HG03565 (cell line): Measurements from ENCODE around the gene AXIN1.

Experiments used
- ATAC-seq: cut with Tn5 transposase; IDR thresholded peaks from one replicate; pipeline ENCODE4 v1.9.1; 2021; ENCODE audit warnings: mild to moderate bottlenecking, moderate library complexity; ENCODE audit not compliant: unreplicated experiment

AXIN1 gene

DNA sequence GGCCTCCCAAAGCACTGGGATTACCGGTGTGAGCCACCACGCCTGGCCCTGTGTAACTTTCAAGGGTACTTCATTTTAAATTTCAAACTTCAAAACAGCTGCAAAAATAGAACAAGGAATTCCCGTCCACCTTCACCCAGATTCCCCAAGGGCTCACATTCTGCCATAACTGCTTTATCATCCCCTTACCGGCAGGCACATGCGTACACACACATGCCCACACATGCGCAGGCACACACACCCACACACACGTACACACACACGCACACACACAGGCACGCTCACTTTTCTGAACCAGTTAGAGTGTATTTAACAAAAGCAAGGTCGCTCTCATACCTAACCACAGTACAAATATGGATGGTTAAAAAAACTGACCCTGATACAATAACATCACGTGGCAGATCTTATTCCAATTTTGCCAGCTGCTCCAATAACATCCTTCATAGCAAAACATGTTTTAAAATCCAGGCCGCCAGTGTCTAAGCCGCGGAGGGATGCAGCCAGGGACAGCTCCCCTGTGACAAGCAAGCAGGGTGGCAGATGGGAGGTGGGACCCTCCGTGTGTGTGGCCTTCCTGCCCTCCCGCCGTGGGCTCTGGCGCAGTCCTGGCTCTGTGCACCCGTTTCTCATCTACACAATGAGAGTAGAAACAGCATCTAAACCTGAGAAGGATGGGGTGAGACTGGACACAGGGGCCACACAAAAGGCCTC, 46.5 kb downstream of the AXIN1 start:
- ATAC-seq = no peak

DNA sequence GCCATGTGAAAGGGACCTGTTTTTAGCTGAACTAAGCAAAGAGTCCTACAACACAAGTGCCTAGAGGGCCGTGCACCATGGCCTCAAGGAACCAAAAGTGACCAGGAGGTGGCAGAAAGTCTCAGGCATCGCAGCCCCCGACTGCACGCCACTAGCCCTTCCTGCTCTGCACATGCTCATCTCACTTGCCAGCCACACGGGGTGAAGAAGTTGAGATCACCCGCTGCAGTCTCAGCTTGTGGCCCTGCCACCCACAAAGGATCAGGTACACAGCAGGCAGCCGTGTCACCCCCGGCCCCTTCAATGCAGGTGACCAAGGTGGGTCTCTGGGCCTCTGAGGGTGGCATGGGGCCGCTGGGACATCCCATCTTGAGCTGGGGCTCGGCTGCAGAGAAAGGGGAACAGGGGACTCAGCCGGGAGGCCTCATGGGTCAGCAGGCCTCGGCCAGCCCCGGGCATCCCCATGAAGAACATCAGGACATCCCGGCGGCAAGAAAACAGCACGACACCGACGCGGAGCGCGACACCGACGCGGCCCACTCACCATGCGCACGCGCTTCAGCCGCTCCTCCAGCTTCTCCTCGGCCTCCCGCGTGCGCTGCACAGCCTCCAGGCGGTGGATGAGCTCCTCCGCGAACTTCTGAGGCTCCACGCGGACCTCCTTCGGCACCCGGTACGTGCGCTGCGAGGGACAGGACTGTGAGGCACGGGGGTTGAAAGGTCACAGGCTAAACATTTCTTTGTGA, 48.6 kb downstream of the AXIN1 start:
- no peak for ATAC-seq

DNA sequence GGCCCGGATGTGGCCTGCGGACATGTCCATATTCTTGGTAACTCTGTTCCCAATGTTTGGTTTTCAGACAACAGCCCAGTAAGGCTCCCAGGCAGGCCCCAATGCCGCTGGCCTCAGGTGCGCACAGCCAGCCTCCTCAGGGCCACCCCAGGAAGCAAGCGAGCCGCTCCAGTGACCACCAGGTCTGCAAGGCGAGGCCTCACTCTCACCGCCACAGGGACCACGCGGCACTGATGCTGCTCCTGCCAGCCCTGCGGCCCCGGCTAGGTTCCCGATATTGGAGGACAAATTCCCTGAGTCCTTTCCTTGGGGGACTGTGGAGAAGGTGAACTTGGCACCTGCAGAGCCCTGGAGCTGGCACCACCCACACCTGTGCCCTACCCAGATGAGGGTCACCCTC, 50.6 kb downstream of the AXIN1 start:
- no peak for ATAC-seq

DNA sequence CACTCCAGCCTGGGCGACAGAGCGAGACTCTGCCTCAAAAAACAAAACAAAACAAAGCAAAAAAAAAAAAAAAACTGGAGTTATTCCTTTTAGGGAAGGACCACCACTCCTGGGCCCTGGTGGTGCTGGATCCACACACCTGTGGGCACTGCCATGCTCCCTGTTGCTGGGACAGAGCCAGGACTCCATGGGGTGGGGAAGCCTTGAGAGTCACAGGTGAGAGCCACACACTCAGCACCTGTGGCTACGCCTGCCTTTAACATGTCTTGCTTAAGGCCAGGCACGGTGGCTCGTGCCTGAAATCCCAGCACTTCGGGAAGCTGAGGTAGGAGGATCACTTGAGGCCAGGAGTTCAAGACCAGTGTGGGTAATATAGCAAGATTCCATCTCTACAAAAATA, 51.3 kb downstream of the AXIN1 start:
- ATAC-seq = no peak

DNA sequence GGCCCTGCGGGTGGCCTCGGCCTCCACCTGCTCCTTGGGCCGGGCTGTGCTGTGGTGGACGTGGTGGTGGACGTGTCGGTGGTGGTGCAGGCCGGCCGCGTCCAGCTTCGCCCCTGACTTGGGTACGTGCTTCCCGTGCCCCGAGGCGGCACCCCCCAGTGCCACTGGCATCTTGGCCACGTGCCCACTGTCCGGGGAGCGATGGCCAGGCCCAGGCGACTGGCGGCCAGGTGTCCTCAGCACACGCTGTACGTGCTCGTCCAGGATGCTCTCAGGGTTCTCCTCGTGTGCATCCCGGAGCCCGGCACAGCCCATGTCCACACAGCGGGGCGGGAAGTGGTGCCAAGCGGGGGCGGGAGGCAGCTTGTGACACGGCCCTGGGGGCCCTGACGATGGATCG, 54.7 kb downstream of the AXIN1 start:
- no peak for ATAC-seq

DNA sequence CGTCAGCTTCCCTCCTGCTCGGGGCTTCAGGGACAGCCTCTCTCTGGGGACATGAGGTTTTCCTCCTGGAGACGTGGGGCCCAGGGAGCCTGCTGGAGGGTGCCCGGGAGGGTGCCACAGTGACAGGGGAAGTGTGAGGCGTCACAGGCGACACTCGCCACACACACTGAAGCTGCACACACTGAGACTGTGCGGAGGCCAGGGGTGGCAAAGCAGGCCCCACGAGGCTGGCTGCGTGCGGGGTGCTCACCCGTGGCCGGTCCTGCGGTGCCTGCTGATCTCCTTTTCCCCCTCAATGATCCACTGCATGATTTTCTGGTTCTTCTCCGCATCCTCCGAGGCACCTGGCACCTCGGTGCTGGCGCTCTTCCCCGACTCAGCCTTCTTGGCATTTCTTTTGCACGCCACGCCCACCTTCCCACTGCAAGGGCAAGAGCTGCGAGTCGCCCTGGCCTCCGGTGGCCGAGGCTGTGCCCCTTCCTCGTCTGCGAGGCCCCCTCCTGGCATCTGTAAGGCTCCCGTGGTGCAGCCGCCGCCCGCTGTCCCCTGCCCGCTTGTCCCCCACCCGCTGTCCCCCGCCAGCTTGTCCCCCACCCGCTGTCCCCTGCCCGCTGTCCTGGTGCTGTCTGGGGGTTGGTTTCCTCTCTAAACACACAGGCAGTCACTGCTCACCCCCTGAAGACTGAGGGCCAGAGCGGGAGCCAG, 55.6 kb downstream of the AXIN1 start:
- no peak for ATAC-seq

DNA sequence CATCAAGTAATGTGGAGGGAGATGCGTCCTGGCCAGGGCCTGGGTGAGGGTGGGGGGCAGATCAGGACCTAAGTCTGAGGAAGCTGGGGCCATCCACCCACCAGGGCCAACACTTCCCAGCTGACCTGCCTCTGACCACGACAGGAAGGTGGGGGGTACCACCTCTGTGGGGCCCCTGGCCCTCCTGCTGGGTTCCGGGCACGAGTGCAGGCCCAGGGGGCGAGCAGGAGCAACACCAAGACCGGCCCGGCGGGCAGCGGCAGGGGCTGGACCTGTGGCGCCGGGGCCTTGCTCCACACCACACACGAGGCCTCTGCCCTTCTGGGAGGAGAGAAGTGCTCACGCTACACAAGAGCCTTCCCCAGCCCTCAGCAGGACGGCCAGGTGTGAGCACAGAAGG, 56.2 kb downstream of the AXIN1 start:
- ATAC-seq = no peak

DNA sequence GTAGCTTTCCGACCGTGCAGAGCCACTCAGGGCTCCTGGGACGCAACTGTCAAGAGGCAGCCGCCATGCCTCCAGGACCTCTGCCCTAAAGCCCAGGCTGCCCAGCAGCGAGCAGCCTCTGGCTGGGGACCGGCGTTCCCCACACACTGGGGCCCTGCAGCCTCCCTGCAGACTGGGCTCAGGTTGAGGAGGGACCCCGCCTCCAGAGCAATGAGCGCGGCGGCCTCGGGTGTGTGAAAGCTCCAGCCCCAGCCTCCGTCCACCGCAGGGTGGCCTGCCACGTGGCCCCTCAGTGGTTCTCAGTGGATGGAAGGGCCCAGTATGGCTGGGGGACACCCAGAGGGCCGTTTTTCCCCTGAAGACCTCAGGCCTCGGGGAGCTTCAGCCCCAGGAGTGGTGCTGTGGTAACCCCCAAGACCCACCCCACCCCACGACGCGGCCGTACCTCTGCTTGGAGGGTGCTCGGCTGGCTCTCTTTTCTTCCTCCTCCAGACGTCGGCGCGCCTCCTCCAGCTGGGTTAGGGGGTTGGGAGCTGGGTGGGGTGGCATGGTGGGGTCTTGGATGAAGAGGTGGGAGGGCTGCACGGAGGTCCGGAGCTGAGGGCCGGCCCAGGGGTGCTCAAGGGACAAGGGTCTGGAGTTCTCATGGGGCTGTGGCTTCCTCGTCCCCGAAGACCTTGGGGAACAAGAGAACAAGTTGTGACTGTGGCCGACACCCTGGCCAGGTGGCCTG, 59.3 kb downstream of the AXIN1 start:
- no peak for ATAC-seq

DNA sequence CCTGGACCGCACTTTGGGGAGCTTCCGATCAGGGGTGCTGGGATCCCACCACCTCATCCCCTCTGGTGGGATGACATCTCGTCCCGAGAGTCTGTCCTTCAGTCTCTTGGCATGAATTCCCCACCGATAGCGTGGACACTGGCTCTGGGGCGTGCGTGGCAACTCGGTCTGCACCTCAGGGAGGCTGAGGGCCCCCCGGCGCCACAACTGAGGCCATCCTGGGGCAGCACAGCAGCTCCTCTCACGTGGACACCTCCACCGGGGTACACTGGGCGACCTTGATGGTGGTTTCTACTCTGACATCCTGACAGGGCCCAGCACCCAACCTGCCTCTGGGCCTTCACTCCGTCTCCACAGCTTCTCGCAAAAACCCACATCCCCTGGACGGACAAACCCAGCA, 61.0 kb downstream of the AXIN1 start:
- no peak for ATAC-seq

DNA sequence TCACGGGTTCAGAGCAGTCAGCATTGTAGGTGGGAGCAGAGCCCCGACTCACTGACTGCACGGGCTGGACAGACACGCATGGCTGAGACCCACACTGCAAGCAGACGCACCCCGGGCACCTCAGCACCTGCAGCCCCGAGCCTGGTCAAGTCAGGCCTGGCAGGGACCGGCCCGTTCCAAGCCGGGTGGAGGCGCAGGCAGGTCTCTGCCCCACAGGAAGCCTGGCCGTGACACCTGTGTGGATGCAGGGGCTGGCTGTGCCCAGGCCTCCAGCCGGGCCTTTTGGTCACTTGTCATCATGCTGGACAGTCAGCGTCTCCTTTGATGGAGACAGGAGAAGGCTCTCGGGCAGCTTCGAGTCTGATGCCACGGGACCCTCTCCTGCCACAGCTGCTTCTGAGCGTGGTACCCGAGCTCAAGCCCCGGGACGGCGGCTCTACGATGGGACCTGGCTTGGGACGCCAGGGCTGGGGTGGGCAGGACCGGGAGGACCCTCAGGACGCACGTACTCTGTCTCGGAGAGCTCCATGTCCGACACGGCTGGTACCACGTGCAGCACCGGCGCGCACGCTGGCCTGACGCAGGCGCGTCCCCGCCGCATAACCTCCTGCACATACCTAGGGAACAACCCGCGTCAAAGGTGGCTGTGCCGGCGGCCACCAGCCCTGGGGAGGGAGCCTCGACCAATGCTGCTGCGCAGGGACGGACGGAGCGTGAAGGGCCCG, 61.7 kb downstream of the AXIN1 start:
- no peak for ATAC-seq

DNA sequence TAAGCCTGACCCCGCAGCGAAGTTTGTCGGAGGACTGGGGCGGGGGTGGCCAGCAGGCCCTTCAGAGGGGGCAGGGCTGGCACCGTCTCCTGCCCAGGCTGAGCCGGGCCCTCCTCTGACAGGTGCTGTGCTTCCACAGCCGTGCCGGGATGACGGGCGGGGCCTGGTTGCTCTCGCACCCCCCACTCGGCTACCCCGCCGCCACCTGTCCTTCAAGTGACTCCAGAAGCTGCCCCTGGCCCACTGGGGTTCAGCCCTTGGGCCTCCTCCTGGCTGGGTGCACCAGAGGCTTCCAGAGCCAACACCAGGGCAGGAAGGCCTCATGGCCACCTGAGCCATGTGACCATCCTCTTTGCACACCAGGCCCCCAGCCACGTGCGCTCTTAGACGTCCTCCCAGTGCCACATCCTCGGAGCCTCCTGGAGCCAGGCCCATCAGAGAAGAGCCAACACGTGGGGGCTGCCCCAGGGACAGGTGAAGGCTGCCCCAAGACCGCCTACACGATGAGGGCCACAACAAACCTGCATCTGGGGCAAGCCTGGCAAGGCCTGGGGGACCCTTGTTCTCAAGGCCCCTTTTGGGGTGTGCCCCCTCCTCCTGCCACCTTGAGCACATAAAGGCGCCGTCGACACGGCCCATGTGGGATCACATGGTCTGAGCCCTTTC, 62.4 kb downstream of the AXIN1 start:
- ATAC-seq = no peak

DNA sequence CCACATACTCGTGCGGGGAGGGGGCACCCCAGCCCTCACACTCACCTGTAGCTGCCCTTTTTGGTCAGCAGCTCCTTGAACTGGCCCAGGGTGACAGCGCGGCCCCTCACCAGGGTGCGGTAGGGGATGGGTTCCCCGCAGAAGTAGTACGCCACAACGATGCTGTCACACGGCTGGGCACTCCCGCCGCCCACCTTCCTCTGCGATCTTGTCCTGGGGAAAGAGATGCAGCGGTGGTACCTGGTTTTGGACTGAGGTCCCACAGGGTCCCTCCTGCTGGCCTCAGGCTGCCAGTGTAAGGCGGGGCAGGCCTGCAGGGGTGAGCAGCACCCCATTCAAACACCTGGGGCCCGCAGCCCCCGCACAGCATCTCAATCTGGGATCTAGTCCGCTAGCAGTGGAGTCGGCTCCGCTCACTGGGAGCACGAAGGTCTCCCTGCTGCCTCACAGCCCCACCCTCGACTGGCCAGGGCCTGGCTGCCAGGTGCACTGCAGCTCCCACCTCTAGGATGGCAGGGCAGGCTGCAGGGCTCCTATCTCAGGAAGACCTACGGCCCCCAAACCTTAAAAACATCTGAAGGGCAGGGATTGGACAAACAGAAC, 63.0 kb downstream of the AXIN1 start:
- no peak for ATAC-seq

DNA sequence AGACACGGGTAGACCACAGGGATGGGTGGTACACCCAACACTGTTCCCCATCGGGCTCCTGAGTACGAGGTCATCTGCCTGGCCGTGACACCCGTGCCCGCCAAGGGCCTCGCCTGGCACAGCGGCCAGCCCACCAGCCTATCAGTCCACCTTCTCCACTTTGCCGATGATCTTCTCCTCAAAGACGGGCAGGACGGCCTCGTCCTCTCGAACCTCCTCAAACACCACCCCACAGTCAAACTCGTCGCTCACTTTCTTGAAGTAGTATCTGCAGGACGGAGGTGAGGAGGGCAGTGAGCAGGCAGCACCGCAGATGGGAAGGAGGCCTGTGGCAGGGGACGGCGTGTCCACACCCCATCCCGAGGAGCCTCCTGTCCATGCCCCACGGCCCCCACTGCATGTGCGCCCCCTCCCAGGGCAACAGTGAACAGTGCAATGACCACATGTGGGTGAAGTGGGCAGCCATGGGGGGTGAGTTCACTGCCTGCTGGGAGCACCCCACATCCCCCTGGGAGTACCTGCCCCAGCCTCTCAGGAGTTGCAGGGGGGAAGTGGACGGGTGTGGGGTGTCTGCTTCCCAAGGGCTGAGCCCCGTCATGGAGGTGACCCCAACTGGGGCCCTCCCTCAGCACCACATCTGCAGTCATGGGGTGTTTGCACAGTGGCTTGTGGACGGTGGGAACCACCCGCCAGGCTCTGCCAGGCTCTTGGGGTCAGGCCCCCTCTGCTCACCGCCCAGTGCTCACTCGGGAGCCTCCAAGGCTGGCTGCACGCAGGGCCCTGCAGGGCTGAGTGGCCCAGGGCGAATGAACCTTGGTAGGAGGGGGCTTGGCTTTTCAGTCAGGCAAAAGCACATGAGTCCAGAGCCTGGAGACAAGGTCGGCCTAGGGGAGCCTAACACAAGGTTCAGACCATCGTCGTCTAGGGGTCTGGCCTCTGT, 64.3 kb downstream of the AXIN1 start:
- ATAC-seq = no peak

DNA sequence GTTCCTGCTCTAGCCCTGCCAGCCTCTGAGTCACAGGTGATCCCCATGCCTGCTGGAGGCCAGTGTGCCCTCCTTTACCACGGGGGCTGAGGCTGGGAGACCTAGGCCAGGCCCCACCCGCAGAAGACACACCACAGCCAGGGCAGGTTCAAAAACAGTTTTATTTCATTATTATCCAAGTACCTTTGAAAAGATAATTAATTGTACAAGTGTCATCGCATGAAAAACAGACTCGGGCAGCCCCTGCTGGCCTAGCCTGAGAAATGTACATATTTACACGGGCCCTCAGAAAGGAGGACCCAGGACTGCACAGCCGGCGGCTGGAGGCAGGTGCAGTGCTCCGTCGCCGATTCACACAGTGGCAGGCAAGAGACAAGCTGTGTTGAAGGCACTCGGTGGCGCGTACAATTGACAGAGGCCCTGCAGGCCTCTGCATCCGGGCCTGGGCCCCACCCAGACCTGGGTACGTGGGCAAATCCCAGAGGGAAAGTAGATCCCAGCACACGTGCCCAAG, 65.2 kb downstream of the AXIN1 start:
- no peak for ATAC-seq

DNA sequence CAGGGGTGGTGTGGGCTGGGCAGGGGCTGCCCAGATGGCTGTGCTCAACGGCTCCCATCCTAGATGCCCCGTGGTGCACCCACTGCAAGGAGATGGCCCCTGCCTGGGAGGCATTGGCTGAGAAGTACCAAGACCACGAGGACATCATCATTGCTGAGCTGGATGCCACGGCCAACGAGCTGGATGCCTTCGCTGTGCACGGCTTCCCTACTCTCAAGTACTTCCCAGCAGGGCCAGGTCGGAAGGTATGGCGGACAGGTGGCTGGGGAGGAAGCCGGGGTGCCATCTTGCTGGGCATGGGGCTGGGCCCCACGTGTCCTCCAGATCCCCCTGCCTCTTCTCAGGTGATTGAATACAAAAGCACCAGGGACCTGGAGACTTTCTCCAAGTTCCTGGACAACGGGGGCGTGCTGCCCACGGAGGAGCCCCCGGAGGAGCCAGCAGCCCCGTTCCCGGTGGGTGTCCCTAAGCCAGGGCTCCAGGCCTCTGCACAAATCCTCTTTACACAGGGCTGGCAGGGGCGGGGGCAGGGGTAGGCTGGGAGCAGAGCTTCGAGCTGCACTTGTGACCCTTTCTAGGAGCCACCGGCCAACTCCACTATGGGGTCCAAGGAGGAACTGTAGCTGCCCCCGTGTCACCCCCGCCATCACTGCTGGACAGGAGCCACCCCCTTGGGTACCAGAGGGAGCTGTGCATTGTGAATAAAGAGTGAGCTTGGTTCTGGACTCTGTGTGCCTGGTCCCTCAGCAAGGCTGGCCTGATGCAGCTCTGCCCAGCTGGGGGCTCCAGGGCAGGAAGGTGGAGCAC, 65.8 kb downstream of the AXIN1 start:
- no peak for ATAC-seq

DNA sequence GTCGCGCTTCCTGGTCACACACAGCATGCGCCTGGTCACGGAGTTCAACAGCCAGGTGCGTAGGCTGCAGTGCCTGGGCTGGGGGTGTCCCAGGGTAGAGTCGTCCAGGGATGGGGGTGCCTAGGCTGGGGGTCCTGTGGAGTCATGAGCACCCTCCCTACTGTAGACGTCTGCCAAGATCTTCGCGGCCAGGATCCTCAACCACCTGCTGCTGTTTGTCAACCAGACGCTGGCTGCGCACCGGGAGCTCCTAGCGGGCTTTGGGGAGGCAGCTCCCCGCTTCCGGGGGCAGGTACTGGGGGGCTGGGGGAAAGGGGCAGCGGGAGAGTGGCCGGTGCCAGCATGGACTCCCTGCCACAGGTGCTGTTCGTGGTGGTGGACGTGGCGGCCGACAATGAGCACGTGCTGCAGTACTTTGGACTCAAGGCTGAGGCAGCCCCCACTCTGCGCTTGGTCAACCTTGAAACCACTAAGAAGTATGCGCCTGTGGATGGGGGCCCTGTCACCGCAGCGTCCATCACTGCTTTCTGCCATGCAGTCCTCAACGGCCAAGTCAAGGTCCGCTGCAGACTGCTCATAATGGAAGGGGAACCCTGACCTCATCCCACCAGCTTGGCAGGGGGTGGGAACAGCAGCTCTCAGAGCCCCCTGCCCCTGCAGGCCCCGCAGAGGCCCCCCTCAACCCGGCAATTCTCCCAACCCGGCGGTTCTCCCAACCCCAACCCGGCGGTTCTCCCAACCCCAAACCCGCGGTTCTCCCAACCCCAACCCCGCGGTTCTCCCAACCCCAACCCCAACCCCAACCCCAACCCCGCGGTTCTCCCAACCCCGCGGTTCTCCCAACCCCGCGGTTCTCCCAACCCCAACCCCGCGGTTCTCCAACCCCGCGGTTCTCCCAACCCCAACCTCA, 67.1 kb downstream of the AXIN1 start:
- ATAC-seq = no peak
